CD4-positive, alpha-beta T cell treated with Interleukin-1 beta for 1 hour (primary cell): ENCODE measurements around the gene SLC10A7.

ENCODE experiments used
- DNase-seq, 2 donors: peaks; one replicate each; pipeline ENCODE4 v3.0.0-alpha.2; 2020 to 2022

The SLC10A7 gene

DNA sequence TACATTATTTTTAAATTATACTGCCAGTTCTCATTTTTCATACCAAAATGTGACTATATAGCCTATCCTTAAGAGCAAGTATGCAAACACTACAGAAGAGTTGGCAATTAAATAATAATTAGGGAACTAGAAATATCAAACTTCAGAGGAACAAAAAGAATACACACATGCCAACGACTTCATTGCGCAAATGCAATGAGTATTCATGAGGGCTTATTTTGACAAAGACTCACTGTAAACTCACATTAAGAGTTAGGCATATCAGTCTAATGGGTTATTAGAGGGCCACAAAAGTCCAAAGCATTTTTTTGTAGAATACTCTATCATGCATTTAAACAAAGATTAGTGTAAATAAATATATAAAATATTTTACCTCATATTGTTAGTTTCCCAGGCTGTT, 31.6 kb downstream of the SLC10A7 start:
- no peak for DNase-seq

DNA sequence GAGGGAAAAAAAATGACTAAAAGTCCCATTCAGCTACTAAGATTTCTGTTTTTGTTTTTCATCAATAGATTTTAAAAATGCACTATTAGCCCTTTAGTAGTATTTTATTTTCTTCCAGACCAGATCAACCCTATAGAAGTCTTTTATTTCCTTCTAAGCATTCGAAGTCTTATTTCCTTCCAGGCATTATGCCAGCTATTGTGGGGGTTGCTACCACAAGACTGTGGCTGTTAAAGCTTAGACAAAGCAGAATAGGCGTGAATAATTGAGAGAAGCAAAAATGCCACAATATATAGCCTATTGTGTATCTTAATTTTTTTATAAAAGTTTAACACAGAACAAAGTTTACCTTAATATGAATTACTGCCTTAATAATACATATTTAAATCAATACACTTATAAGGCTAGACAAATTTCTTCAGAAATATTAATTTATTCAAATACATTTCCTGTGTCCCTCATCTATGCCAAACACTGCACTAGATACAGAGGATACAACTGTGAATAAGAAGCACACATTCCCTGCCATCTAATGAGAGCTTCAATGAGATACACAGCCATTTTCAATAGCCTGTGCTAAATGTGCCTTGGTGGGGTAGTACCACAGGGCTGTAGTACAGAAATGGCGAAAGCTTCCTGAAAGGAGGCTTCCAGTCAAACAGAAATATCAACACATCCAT, 33.1 kb downstream of the SLC10A7 start:
- DNase-seq, result no peak

DNA sequence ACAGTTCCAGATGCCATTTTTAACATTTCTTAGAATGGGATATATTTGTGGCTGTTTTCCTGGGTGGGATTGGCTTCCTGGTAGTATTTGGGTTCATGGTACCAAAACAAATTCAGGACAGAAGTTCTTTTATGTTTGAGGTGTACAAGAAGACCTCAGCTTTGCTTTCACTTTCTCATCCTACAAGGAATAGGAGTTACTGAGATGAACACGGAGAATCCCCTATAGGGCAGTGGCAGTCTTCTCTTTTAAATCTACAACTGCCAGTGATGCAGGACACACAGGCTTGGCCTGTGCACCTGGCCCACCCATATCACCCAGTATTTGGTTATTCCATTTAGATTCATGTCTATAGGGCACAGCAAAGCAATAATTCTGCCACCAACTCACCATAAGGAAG, 35.2 kb downstream of the SLC10A7 start:
- DNase-seq, result no peak

DNA sequence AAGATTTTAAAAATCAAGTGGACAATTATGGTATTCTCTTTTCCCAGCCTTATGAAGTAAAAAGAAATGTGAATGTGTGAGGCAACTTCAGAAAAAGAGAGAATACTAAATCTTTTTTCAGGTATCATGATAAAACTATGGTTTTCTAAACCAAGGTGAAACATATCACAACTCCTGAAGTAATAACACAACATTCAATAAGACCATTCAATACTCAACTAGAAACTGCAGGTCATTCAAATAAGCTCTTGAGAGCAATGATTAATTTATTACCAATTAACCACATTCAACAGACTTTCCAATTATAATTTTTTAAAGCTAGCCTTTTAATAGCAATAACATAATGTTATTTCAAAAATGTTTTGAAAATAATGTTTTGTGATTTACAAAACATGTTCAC, 35.8 kb downstream of the SLC10A7 start:
- DNase-seq, result no peak

DNA sequence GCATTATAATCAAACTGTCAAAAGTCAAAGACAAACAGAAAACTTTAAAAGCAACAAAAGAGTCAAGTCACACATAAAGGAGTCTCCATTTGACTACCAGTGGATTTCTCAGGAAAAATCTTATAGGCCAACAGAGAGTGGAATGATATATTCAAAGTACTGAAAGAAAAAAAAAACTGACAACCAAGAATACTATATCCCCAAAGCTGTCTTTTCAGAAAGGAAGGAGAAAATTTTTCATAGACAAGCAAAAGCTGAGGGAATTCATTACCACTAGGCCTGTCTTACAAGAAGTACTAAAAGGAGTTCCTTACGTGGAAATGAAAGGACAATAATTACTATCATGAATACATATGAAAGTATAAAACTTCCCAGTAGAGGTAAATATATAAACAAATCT, 39.0 kb downstream of the SLC10A7 start:
- no peak for DNase-seq

DNA sequence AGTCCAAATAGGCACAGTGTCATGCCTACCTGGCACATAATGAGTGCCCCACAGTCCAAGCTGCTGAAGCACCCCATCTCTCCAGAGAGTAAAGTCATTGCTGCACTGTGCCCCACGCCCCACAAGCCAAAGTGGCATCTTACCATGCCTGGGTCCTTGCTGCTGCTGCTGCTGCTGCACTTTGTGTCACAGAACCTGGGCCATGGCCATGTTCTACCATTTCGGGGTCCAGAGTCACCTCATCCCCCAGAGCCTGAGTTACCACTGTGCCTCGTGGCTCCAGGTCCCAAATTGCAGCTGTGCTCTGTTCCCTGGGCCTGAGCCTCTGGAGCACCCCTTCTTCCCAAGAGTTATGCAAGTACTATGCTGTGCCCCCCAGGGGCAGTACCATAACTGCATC, 40.5 kb downstream of the SLC10A7 start:
- DNase-seq, result no peak

DNA sequence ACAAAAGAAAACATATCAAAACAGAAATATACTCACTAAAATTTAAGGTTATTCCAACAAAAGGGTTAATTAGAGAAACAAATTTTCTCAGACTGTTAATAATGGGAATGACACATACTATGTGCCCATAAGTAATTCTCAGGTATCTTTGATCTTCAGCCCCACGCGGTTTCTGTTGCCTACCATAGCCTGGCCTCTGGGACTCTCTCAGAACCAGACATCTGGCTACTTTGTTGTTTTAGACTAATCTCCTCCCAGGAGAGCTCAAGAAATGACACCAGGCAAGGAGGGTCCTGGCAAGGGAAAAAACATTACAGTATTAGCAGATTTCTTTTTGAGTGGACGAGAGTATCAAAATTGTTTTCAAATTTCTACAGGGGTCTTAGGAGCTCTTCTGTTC, 43.7 kb downstream of the SLC10A7 start:
- DNase-seq, result no peak

DNA sequence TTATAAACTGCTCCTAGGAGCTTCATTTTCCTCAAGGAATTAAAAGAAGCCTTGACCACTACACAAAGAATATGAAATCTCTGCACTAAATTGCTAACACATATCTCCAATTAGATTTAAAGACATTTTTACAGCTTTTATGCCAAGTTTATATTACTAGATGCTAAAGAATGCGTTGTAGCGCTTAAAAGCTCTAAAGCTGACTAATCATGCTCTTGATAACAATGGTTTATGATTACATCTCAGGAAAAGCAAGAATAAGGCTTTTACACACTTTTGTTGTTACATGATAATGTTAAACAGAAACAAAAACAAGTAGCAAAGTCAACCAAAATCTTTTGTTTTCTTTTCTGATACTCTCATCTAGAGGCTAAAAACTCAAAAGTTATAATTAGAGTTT, 44.7 kb downstream of the SLC10A7 start:
- DNase-seq, result no peak

DNA sequence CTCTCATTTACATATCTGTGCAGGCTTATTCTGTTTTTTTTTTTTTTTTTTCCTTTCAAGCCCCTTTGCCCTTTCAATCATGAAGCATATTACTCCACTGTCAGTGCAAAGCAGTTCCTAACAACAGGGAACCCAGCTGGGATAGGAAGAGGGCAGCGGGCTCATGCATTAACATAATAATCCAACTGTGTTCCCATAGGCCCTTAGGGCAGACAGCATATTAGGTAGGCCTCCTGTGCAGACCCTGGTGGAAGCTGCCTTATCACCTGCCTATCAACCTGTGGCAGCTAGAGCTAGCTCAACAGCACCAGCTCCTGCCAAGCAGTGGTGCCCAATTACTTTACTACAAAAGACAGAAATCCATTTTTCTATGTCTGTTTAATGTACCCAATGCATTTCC, 49.3 kb downstream of the SLC10A7 start:
- no peak for DNase-seq

DNA sequence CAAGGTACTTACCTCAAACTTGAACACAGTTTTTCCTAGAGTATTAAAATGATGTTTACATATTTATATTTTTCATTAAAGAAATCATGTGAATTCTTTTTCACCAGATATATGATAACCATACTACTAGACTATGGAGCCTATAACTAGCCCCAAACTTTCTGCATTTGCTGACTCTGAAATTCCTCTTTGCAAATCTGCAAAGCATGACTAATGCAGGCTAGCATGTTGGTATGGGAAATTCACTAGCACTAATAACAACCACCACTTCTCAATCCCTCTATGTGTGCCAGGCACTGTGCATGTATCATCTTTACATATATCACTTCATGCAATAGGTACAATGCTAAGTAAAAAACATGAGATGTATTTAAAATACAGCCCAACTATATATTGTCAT, 51.1 kb downstream of the SLC10A7 start:
- no peak for DNase-seq

DNA sequence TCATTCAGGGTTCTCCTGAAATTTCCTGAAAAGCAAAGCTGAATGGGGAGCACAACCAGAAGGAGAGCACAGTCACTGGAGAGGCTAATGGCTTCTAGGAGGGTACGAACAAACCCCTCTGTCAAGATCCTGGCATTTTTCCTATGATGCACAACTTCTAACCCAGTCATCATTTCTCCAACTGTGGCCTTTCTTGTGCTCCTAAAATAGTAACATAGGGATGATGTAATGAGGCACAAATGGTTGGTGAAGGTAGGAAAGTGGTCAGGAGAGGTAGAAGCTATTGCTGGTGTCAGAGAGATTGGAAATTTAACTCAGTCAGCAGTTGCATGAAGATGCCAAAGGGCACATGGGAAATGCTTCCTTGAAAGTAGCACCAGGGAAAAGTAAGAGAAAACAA, 52.7 kb downstream of the SLC10A7 start:
- no peak for DNase-seq

DNA sequence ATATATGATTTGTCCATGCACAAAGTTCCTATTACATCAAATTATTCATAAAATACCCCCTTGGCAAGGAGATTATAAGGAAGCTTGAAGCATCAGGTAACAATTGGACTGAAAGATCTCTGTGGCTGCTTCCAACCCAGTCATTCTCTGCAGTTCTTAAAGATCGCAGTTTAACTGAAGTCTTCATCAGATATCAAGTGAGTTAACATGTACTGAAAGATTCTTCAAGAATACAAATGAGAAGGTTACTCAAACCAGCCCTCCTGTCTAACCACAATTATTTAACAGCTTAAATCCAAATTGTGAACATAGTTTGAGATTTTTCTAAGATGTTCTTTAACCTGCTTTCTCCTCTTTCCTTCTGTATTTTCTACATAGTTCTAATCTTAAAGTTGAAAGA, 56.1 kb downstream of the SLC10A7 start:
- DNase-seq, result no peak

DNA sequence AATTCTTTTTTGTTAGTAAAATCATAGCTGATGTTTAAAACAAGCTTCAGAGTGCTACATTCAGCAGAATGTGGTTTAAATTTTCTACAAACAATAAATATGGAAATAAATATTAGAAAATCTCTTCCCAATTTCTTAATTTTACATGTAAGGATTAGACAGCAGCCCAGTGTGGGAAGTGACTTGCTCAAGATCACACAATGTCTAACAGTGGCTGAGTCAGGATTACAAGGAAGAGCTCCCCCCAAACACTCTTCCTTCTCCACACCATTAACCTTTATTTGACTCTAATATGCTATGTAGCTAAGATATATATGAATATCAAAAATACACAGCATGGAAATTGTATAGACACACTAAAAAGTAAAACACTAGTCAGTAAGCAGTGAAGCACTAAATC, 59.5 kb downstream of the SLC10A7 start:
- no peak for DNase-seq

DNA sequence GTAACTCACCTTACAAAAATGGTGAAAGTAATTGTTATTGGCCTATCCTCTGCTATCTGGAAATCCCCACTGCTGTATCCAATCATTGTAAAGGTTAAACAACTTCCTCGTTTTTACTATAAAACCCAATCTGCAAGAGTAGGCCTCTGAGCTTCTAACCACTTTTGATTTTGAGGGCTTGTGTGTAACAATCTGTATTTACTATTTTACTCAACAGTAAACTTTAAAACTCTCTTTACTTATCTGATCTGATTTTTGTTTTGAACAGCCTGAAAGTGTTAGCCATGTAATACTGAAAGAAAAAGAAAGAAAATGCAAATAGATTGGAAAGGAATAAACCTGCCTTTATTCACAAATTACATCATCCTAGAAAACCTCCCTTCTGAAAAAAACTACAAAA, 63.1 kb downstream of the SLC10A7 start:
- DNase-seq, result peak in 1 of 2 donors; percentile 57

DNA sequence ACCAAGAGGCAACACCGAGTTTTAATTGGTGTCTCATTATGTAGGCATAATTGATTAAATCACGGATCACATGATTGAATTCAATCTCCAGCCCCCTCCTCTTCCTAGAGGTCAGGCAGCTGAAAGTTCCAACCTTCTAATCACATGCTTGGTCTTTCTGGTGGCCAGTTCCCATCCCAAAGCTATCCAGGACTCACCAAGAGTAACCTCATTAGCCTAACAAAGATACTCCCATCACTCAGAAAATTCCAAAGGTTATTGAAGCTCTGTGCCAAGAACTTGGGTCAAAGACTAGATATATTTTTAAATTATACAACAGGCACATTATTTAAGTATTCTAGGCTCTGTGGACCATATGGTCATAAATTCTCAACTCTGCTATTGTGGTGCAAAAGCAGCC, 65.1 kb downstream of the SLC10A7 start:
- no peak for DNase-seq

DNA sequence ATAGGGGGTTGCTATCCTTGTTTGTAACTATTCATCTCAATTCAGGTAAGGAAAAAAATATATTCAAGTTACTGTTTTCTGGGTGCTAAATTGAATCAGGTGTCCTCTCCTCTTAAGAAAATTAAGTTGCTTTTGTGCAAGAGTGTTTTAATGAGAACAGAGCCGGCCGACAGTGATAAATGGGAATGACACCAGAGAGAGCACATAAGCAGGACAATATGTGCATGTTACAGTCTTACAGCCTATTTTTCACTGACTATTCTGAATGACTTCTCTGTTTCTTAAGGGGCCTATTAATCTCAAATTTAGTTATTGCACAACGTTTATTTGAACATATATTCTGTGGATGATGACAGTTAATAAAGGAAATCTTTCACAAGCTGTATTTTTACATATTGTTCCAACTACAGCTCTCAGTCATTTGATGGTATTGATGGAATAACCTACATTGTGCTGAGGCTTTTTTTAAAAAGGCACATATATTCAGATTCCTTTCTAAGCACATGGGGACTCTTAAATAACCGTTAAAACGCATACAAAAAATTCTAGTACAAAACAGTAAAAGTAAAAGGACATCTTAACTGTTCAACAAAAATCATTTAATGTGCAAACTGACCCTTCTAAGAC, 68.4 kb downstream of the SLC10A7 start:
- DNase-seq, result no peak

DNA sequence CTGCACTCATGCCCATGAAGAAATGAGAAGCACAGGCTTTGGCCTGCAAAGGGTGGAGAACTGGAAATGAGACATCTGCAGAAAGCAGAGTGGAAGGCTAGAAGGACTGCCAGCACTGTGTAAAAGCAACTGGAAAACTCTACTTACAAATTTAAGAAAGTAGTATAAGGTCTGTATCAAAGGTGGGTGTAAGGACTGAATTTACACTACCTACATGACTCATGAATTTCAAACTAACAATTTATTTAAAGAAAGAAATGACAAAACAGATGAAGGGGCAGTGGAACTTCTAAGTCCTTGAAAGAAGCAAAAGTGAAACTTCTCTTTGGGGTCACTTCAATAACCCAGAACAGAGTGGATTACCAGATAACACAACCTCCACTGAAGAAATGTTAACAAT, 71.2 kb downstream of the SLC10A7 start:
- DNase-seq, result no peak

DNA sequence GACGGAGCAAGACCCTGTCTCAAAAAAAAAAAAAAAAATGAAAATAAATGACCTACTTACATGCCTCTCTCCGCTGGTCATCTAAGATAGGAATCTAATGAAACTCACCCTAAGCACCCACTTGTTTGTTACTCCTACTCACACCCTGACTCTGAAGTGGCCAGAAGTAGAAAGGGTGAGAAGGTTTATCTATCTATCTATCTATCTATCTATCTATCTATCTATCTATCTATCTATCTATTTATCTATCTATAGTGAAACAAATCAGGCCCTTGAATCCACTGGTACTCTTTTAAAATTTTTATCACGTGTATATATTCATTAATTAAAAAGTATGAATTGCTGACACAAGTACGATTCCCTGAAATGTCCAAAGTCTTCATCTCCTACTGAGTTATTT, 75.2 kb downstream of the SLC10A7 start:
- no peak for DNase-seq

DNA sequence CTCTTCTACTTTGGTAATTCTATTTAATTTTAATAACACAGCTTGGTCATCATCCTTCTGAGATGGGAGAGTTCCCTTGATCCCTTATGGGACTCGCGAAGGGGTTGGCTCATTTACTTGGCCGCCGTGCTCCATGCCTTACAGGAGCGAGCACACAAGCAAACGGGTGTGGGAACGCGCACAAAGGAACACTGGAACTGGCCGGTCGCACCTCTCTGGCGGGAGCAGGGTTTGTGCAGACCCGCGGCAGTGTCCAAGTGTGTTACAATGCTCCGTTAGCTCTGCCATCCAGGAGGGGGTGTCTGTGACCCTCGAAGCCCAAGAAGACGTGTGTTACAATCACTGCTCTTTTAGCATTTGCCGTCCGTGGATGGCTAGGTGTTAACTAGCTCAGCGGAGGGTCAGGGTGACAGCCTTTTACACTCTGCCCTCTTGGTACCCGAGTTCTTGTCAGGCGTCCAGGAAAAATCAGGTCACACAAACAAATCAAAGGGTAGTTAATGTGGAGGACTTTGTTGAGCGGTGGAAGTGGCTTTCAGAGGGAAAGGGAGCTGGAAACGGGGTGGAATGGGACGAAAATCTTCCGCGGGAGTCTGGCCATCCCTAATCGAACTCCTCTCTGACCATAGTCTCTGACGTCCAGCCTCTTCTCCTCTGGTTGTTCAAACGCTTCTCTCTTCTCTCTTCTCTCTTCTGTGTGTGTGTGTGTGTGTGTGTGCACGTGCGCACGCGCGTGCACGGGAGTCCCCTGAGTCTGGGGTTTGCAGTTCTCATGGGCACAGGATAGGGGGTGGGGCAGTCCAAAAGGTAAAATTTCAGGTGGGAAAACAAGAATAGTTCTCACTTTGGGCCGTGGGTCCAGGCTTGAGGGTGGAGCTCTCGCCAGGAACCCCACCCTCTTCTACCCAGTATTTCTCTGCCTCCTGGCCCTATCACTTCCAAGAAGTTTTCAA, 76.3 kb downstream of the SLC10A7 start:
- no peak for DNase-seq

DNA sequence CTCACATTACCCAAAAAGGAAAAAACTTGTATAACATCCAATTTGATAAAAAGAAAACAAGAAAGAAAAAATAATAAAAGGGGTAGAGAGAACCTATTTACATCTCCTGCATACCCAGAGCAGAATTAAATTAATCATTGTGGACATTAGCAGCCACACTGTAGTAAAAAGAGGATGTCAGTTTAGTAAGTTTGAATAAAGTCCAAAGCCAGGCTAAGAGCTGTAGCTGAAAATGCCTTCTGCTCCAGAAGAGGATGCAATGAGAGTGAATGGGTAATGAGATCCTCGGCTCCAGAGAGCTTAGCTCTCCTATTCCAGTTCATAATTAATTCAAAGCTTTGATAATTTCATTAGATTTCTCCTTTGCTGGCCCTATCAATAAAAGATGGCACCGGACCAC, 78.2 kb downstream of the SLC10A7 start:
- DNase-seq, result no peak

DNA sequence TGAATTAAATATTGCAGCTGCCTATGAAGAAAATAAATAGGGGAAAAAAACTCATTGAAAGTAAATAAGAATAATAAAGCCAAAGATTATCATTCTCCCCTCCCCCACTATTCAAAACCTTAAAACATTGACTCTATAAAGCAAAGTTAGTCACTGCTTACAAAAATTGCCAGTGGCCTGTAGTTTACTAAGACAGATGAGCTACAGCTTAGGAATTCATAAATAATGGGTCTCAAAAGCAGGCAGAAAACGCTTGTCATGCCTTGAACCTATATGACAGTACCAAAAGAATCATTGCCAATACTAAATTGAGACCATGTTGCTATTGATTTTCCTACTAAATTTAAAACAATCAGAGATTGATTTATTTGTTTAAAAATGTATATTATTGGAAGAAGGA, 78.9 kb downstream of the SLC10A7 start:
- no peak for DNase-seq

DNA sequence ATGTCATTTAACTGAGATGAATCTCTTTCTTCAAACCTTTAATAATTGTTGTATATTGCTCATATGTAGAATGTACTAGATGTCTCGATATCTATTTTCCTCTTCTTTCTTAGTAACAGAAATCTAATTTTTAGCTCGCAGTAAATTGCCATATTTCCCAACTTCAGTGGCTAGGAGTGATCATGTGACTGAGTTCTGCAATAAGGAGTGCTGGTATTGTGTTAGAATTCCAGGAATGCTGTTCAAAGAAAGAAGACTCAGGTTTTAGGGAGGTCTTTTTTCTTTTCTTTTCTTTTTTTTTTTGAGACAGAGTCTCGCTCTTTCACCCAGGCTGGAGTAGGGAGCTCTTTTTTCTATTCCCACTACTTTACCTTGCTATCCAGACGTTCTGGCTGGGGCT, 81.7 kb downstream of the SLC10A7 start:
- DNase-seq, result no peak

DNA sequence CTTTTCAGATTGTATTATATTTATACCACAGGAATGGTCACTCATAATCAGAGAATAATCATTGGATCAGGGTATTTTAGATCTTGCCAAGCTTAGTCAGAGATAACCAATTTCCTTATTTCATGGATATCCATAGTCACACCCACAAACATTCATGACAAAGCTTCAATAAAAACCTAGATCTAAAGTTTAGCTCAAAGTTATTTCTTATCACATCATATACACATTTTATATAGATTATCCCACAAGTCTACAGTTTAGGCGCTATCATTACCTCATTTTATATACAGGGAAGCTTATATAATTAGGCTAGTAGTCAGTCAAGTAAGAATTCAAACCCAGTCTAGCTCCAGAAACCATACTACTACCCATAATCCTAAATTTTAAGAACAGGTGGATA, 82.3 kb downstream of the SLC10A7 start:
- no peak for DNase-seq

DNA sequence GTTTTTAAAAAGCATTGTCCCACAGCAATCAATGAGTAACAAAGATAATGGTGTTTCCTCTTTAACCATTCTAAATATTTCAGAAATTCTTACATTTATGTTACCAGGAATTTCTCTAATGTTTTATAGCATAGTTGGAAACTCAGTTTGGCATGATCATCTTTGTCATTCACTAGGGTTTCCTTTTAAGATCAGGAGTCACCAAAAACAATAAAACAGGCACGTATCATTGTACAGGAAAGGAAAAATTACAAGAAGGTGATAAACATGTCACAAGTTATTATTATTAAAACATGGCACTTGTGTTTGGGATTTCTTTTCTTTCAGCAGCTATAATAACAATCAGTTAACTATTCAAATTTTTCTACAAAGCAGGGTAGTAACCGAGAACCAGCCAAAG, 84.0 kb downstream of the SLC10A7 start:
- DNase-seq, result no peak
